ENCODE results near the gene TNXB. TPM values are rescaled to one million over a fixed set of nuclear protein-coding genes. Genes with fewer than 3 reads are reported as not detected.
"Not testable (repeated sequence)": the region's sequence is repeated elsewhere in the genome, so short reads cannot be mapped to it uniquely, and the experiment has no call there.

The TNXB gene
- total and polyA plus RNA-seq, 2 experiments from 2014 or later, result 2.0 to 6.0 TPM

GRCh38 chr6:32004393-32004792 is 104.7 kb downstream of the TNXB start:
- not testable (repeated sequence) for H3K4me3 Mint-ChIP-seq; H4K20me1 ChIP-seq (replicated peaks; ENCODE audit: insufficient read depth); H3K79me2 ChIP-seq (replicated peaks; ENCODE audit: insufficient read depth); H3K36me3 ChIP-seq (ENCODE audit: insufficient read depth); H3K27ac ChIP-seq (ENCODE audit: low read depth); H3F3A ChIP-seq (replicated peaks; ENCODE audit: low read depth); H3K9me3 Mint-ChIP-seq; H3K4me3 ChIP-seq; H3K27ac Mint-ChIP-seq; H3K4me1 ChIP-seq (ENCODE audit: insufficient read depth); H3K36me3 Mint-ChIP-seq (ENCODE audit: low read depth); H3K9me2 ChIP-seq (ENCODE audit: insufficient read depth); H3K4me1 Mint-ChIP-seq; H2AFZ ChIP-seq; DNase-seq (ENCODE audit: low spot score); H3K27me3 Mint-ChIP-seq (ENCODE audit: insufficient read depth, low read depth, poor library complexity); H3K27me3 ChIP-seq (ENCODE audit: insufficient read depth); ATAC-seq; H3K4me2 ChIP-seq

- H3K9me2 ChIP-seq (ENCODE audit: insufficient read depth); H3K36me3 ChIP-seq (ENCODE audit: insufficient read depth); H3K27me3 ChIP-seq (ENCODE audit: insufficient read depth); H3K27ac Mint-ChIP-seq; DNase-seq (ENCODE audit: low spot score); H3K4me3 Mint-ChIP-seq; H3K79me2 ChIP-seq (replicated peaks; ENCODE audit: insufficient read depth); H3K4me1 ChIP-seq (ENCODE audit: insufficient read depth); H3K9me3 Mint-ChIP-seq; H3K27me3 Mint-ChIP-seq (ENCODE audit: insufficient read depth, low read depth, poor library complexity); H3F3A ChIP-seq (replicated peaks; ENCODE audit: low read depth); H3K4me3 ChIP-seq; H3K36me3 Mint-ChIP-seq (ENCODE audit: low read depth); H3K4me2 ChIP-seq; H4K20me1 ChIP-seq (replicated peaks; ENCODE audit: insufficient read depth); H3K27ac ChIP-seq (ENCODE audit: low read depth); ATAC-seq; H3K4me1 Mint-ChIP-seq; H2AFZ ChIP-seq: not testable (repeated sequence)
These were observed 105.8 kb downstream of the TNXB start for GRCh38 chr6:32003301-32003700.

- H3K4me3 ChIP-seq; H3K4me3 Mint-ChIP-seq; H3K36me3 Mint-ChIP-seq (ENCODE audit: low read depth); H3K36me3 ChIP-seq (ENCODE audit: insufficient read depth); DNase-seq (ENCODE audit: low spot score); H3K27me3 ChIP-seq (ENCODE audit: insufficient read depth); H3K4me1 Mint-ChIP-seq; H4K20me1 ChIP-seq (replicated peaks; ENCODE audit: insufficient read depth); H3K9me3 Mint-ChIP-seq; H3K4me2 ChIP-seq; ATAC-seq; H3K79me2 ChIP-seq (replicated peaks; ENCODE audit: insufficient read depth); H3K4me1 ChIP-seq (ENCODE audit: insufficient read depth); H2AFZ ChIP-seq; H3F3A ChIP-seq (replicated peaks; ENCODE audit: low read depth); H3K27ac Mint-ChIP-seq; H3K27ac ChIP-seq (ENCODE audit: low read depth); H3K9me2 ChIP-seq (ENCODE audit: insufficient read depth); H3K27me3 Mint-ChIP-seq (ENCODE audit: insufficient read depth, low read depth, poor library complexity): not testable (repeated sequence)
These were observed 106.4 kb downstream of the TNXB start for GRCh38 chr6:32002546-32003268.

GRCh38 chr6:31996385-31996784 is 112.8 kb downstream of the TNXB start:
- not testable (repeated sequence) for H3K9me2 ChIP-seq (ENCODE audit: insufficient read depth); ATAC-seq; H3K27ac Mint-ChIP-seq; DNase-seq (ENCODE audit: low spot score); H3K27me3 ChIP-seq (ENCODE audit: insufficient read depth); H3K36me3 Mint-ChIP-seq (ENCODE audit: low read depth); H3K27ac ChIP-seq (ENCODE audit: low read depth); H4K20me1 ChIP-seq (replicated peaks; ENCODE audit: insufficient read depth); H3K9me3 Mint-ChIP-seq; H3K4me2 ChIP-seq; H3K79me2 ChIP-seq (replicated peaks; ENCODE audit: insufficient read depth); H3K4me1 Mint-ChIP-seq; H3K27me3 Mint-ChIP-seq (ENCODE audit: insufficient read depth, low read depth, poor library complexity); H3F3A ChIP-seq (replicated peaks; ENCODE audit: low read depth); H3K36me3 ChIP-seq (ENCODE audit: insufficient read depth); H3K4me3 ChIP-seq; H3K4me1 ChIP-seq (ENCODE audit: insufficient read depth); H2AFZ ChIP-seq; H3K4me3 Mint-ChIP-seq

- not testable (repeated sequence) for H3K4me1 Mint-ChIP-seq; H3K36me3 ChIP-seq (ENCODE audit: insufficient read depth); H3K36me3 Mint-ChIP-seq (ENCODE audit: low read depth); H3K27me3 Mint-ChIP-seq (ENCODE audit: insufficient read depth, low read depth, poor library complexity); H2AFZ ChIP-seq; H3K79me2 ChIP-seq (replicated peaks; ENCODE audit: insufficient read depth); H3K4me3 Mint-ChIP-seq; H3K4me2 ChIP-seq; ATAC-seq; H3K4me3 ChIP-seq; H3K27me3 ChIP-seq (ENCODE audit: insufficient read depth); H3K9me3 Mint-ChIP-seq; H3F3A ChIP-seq (replicated peaks; ENCODE audit: low read depth); DNase-seq (ENCODE audit: low spot score); H3K9me2 ChIP-seq (ENCODE audit: insufficient read depth); H3K4me1 ChIP-seq (ENCODE audit: insufficient read depth); H3K27ac Mint-ChIP-seq; H3K27ac ChIP-seq (ENCODE audit: low read depth); H4K20me1 ChIP-seq (replicated peaks; ENCODE audit: insufficient read depth)
These were observed 114.7 kb downstream of the TNXB start for GRCh38 chr6:31994421-31994820.

Small RNAs within 50 kb of the gene (small RNA-seq; reads per million reads assigned to genes)
- gene RNA5SP206 (ENCODE audit: low replicate concordance), result not detected

Other genes with a start within 250 kb of the TNXB start
- gene NEU1, start 246.5 kb downstream of the TNXB start, total RNA-seq (2014; rRNA removed; shearing (Covaris generic)), result 41.1 and 47.4 TPM in 2 replicates
- gene NEU1, start 246.5 kb downstream of the TNXB start, polyA plus RNA-seq (2016; fragmentation: Nextera tagmentation; extraction: Ambion mirVana), result 31.4 and 32.3 TPM in 2 replicates
- 3.7 and 4.6 TPM in 2 replicates for gene SLC44A4, start 230.3 kb downstream of the TNXB start, total RNA-seq (2014; rRNA removed; shearing (Covaris generic))
- gene SLC44A4, start 230.3 kb downstream of the TNXB start, polyA plus RNA-seq (2016; fragmentation: Nextera tagmentation; extraction: Ambion mirVana), result 1.1 and 1.2 TPM in 2 replicates
- 184 and 193 TPM in 2 replicates for gene EHMT2, start 211.6 kb downstream of the TNXB start, total RNA-seq (2014; rRNA removed; shearing (Covaris generic))
- gene EHMT2, start 211.6 kb downstream of the TNXB start, polyA plus RNA-seq (2016; fragmentation: Nextera tagmentation; extraction: Ambion mirVana), result 112 and 113 TPM in 2 replicates
- gene ZBTB12, start 207.3 kb downstream of the TNXB start, total RNA-seq (2014; rRNA removed; shearing (Covaris generic)), result 14.4 and 14.9 TPM in 2 replicates
- gene ZBTB12, start 207.3 kb downstream of the TNXB start, polyA plus RNA-seq (2016; fragmentation: Nextera tagmentation; extraction: Ambion mirVana), result 0.18 and 0.68 TPM in 2 replicates
- 1.7 and 2.4 TPM in 2 replicates for gene C2, start 181.6 kb downstream of the TNXB start, total RNA-seq (2014; rRNA removed; shearing (Covaris generic))
- gene C2, start 181.6 kb downstream of the TNXB start, polyA plus RNA-seq (2016; fragmentation: Nextera tagmentation; extraction: Ambion mirVana), result 0.16 and 0.23 TPM in 2 replicates
- gene CFB, start 163.2 kb downstream of the TNXB start, total RNA-seq (2014; rRNA removed; shearing (Covaris generic)), result not detected in 2 replicates
- gene CFB, start 163.2 kb downstream of the TNXB start, polyA plus RNA-seq (2016; fragmentation: Nextera tagmentation; extraction: Ambion mirVana), result 0.86 TPM in 1 of 2 replicates, not detected in the other
- 64.0 and 69.0 TPM in 2 replicates for gene NELFE, start 150.4 kb downstream of the TNXB start, total RNA-seq (2014; rRNA removed; shearing (Covaris generic))
- gene NELFE, start 150.4 kb downstream of the TNXB start, polyA plus RNA-seq (2016; fragmentation: Nextera tagmentation; extraction: Ambion mirVana), result 86.0 and 93.4 TPM in 2 replicates
- 47.2 and 50.2 TPM in 2 replicates for gene SKIC2, start 150.2 kb downstream of the TNXB start, total RNA-seq (2014; rRNA removed; shearing (Covaris generic))
- 21.6 and 24.5 TPM in 2 replicates for gene SKIC2, start 150.2 kb downstream of the TNXB start, polyA plus RNA-seq (2016; fragmentation: Nextera tagmentation; extraction: Ambion mirVana)
- gene DXO, start 137.2 kb downstream of the TNXB start, total RNA-seq (2014; rRNA removed; shearing (Covaris generic)), result 12.1 and 19.7 TPM in 2 replicates
- 15.6 and 16.2 TPM in 2 replicates for gene DXO, start 137.2 kb downstream of the TNXB start, polyA plus RNA-seq (2016; fragmentation: Nextera tagmentation; extraction: Ambion mirVana)
- gene C4A, start 127.3 kb downstream of the TNXB start, total RNA-seq (2014; rRNA removed; shearing (Covaris generic)), result 0.97 and 2.4 TPM in 2 replicates
- 0.48 TPM in 1 of 2 replicates, not detected in the other for gene C4A, start 127.3 kb downstream of the TNXB start, polyA plus RNA-seq (2016; fragmentation: Nextera tagmentation; extraction: Ambion mirVana)
- 0.39 TPM in 1 of 2 replicates, not detected in the other for gene C4B, start 94.5 kb downstream of the TNXB start, total RNA-seq (2014; rRNA removed; shearing (Covaris generic))
- 0.19 and 0.57 TPM in 2 replicates for gene C4B, start 94.5 kb downstream of the TNXB start, polyA plus RNA-seq (2016; fragmentation: Nextera tagmentation; extraction: Ambion mirVana)
- gene CYP21A2, start 70.9 kb downstream of the TNXB start, total RNA-seq (2014; rRNA removed; shearing (Covaris generic)), result not detected in 2 replicates
- 0.10 TPM in 1 of 2 replicates, not detected in the other for gene CYP21A2, start 70.9 kb downstream of the TNXB start, polyA plus RNA-seq (2016; fragmentation: Nextera tagmentation; extraction: Ambion mirVana)
- 21.7 and 24.9 TPM in 2 replicates for gene ATF6B, start 18.9 kb upstream of the TNXB start, total RNA-seq (2014; rRNA removed; shearing (Covaris generic))
- gene ATF6B, start 18.9 kb upstream of the TNXB start, polyA plus RNA-seq (2016; fragmentation: Nextera tagmentation; extraction: Ambion mirVana), result 25.9 and 26.1 TPM in 2 replicates
- 6.4 and 7.5 TPM in 2 replicates for gene FKBPL, start 20.9 kb upstream of the TNXB start, total RNA-seq (2014; rRNA removed; shearing (Covaris generic))
- gene FKBPL, start 20.9 kb upstream of the TNXB start, polyA plus RNA-seq (2016; fragmentation: Nextera tagmentation; extraction: Ambion mirVana), result 7.6 and 9.6 TPM in 2 replicates
- 1.2 TPM in 1 of 2 replicates, not detected in the other for gene PRRT1, start 42.6 kb upstream of the TNXB start, total RNA-seq (2014; rRNA removed; shearing (Covaris generic))
- 1.7 and 2.7 TPM in 2 replicates for gene PRRT1, start 42.6 kb upstream of the TNXB start, polyA plus RNA-seq (2016; fragmentation: Nextera tagmentation; extraction: Ambion mirVana)
- 12.5 and 20.6 TPM in 2 replicates for gene PPT2, start 44.8 kb upstream of the TNXB start, total RNA-seq (2014; rRNA removed; shearing (Covaris generic))
- 8.9 and 10.1 TPM in 2 replicates for gene PPT2, start 44.8 kb upstream of the TNXB start, polyA plus RNA-seq (2016; fragmentation: Nextera tagmentation; extraction: Ambion mirVana)
- 4.7 and 6.1 TPM in 2 replicates for gene EGFL8, start 55.3 kb upstream of the TNXB start, total RNA-seq (2014; rRNA removed; shearing (Covaris generic))
- 5.4 and 7.4 TPM in 2 replicates for gene EGFL8, start 55.3 kb upstream of the TNXB start, polyA plus RNA-seq (2016; fragmentation: Nextera tagmentation; extraction: Ambion mirVana)
- gene AGPAT1, start 66.7 kb upstream of the TNXB start, total RNA-seq (2014; rRNA removed; shearing (Covaris generic)), result 58.8 and 82.1 TPM in 2 replicates
- gene AGPAT1, start 66.7 kb upstream of the TNXB start, polyA plus RNA-seq (2016; fragmentation: Nextera tagmentation; extraction: Ambion mirVana), result 39.5 and 39.8 TPM in 2 replicates
- 119 and 127 TPM in 2 replicates for gene RNF5, start 69.1 kb upstream of the TNXB start, total RNA-seq (2014; rRNA removed; shearing (Covaris generic))
- gene RNF5, start 69.1 kb upstream of the TNXB start, polyA plus RNA-seq (2016; fragmentation: Nextera tagmentation; extraction: Ambion mirVana), result 164 and 173 TPM in 2 replicates
- gene AGER, start 74.9 kb upstream of the TNXB start, total RNA-seq (2014; rRNA removed; shearing (Covaris generic)), result 2.0 and 2.3 TPM in 2 replicates
- gene AGER, start 74.9 kb upstream of the TNXB start, polyA plus RNA-seq (2016; fragmentation: Nextera tagmentation; extraction: Ambion mirVana), result 3.4 and 5.0 TPM in 2 replicates
- 89.4 and 111 TPM in 2 replicates for gene PBX2, start 80.9 kb upstream of the TNXB start, total RNA-seq (2014; rRNA removed; shearing (Covaris generic))
- gene PBX2, start 80.9 kb upstream of the TNXB start, polyA plus RNA-seq (2016; fragmentation: Nextera tagmentation; extraction: Ambion mirVana), result 7.2 and 8.5 TPM in 2 replicates
- gene GPSM3, start 83.3 kb upstream of the TNXB start, total RNA-seq (2014; rRNA removed; shearing (Covaris generic)), result 4.7 and 7.8 TPM in 2 replicates
- 5.5 and 5.9 TPM in 2 replicates for gene GPSM3, start 83.3 kb upstream of the TNXB start, polyA plus RNA-seq (2016; fragmentation: Nextera tagmentation; extraction: Ambion mirVana)
- gene NOTCH4, start 114.7 kb upstream of the TNXB start, total RNA-seq (2014; rRNA removed; shearing (Covaris generic)), result 2.8 and 3.5 TPM in 2 replicates
- gene NOTCH4, start 114.7 kb upstream of the TNXB start, polyA plus RNA-seq (2016; fragmentation: Nextera tagmentation; extraction: Ambion mirVana), result 2.6 and 2.7 TPM in 2 replicates